CD4-positive, alpha-beta T cell treated with Interleukin-17A for 1 hour (primary cell): ENCODE results near the gene STIM1.

Experiments
- DNase-seq: peaks from one replicate; pipeline ENCODE4 v3.0.0-alpha.2; 2020

STIM1 gene

GRCh38 chr11:3955299-3955665 lies 99.8 kb downstream of the STIM1 start:
- DNase-seq = no peak

- DNase-seq = no peak
These were observed 100.6 kb downstream of the STIM1 start for GRCh38 chr11:3956038-3956437.

- DNase-seq = no peak
These were observed 101.3 kb downstream of the STIM1 start for GRCh38 chr11:3956748-3957147.

GRCh38 chr11:3957437-3957836 lies 102.0 kb downstream of the STIM1 start:
- DNase-seq = no peak

GRCh38 chr11:3958281-3958680 lies 102.8 kb downstream of the STIM1 start:
- DNase-seq = no peak

GRCh38 chr11:3959015-3959902 lies 103.8 kb downstream of the STIM1 start:
- no peak for DNase-seq

GRCh38 chr11:3959903-3960265 lies 104.4 kb downstream of the STIM1 start:
- DNase-seq = no peak

- DNase-seq = no peak
These were observed 107.0 kb downstream of the STIM1 start for GRCh38 chr11:3962406-3962840.

- DNase-seq = no peak
These were observed 108.6 kb downstream of the STIM1 start for GRCh38 chr11:3964056-3964455.

- no peak for DNase-seq
These were observed 109.6 kb downstream of the STIM1 start for GRCh38 chr11:3964935-3965604.

GRCh38 chr11:3967695-3968094 lies 112.2 kb downstream of the STIM1 start:
- no peak for DNase-seq

GRCh38 chr11:3969200-3969599 lies 113.7 kb downstream of the STIM1 start:
- DNase-seq = no peak

GRCh38 chr11:3969613-3970012 lies 114.1 kb downstream of the STIM1 start:
- peak; percentile 24 for DNase-seq

GRCh38 chr11:3970108-3970507 lies 114.6 kb downstream of the STIM1 start:
- no peak for DNase-seq

- no peak for DNase-seq
These were observed 116.4 kb downstream of the STIM1 start for GRCh38 chr11:3971756-3972404.

GRCh38 chr11:3972431-3972830 lies 117.0 kb downstream of the STIM1 start:
- DNase-seq = no peak

- DNase-seq = no peak
These were observed 121.6 kb downstream of the STIM1 start for GRCh38 chr11:3977078-3977477.

- no peak for DNase-seq
These were observed 125.7 kb downstream of the STIM1 start for GRCh38 chr11:3981084-3981633.

- DNase-seq = no peak
These were observed 127.0 kb downstream of the STIM1 start for GRCh38 chr11:3982431-3982830.

GRCh38 chr11:3983101-3983500 lies 127.6 kb downstream of the STIM1 start:
- DNase-seq = no peak

- peak; percentile 45 for DNase-seq
These were observed 129.4 kb downstream of the STIM1 start for GRCh38 chr11:3984896-3985295.

- no peak for DNase-seq
These were observed 130.2 kb downstream of the STIM1 start for GRCh38 chr11:3985631-3986030.

GRCh38 chr11:3986301-3986700 lies 130.8 kb downstream of the STIM1 start:
- no peak for DNase-seq
